Measurements from ENCODE around the gene SKA1. TPM values are rescaled to one million over a fixed set of nuclear protein-coding genes. Genes with fewer than 3 reads are reported as not detected.

The SKA1 gene
- total and polyA plus RNA-seq, 2 experiments from 2014 or later: 4.0 to 5.5 TPM

- TF ChIP-seq CTCF (IDR thresholded peaks at IDR 0.05; ENCODE audit: poor library complexity) (no peak), EZH2phosphoT487 (IDR thresholded peaks at IDR 0.05; ENCODE audit: low read depth, severe bottlenecking, unreplicated experiment) (no peak), EZH2 (IDR thresholded peaks at IDR 0.05; ENCODE audit: borderline replicate concordance) (no peak)
- no peak overlapping the region for H2AFZ ChIP-seq
These were observed 18.6 kb upstream of the SKA1 start for GRCh38 chr18:50356036-50356945.

DNA sequence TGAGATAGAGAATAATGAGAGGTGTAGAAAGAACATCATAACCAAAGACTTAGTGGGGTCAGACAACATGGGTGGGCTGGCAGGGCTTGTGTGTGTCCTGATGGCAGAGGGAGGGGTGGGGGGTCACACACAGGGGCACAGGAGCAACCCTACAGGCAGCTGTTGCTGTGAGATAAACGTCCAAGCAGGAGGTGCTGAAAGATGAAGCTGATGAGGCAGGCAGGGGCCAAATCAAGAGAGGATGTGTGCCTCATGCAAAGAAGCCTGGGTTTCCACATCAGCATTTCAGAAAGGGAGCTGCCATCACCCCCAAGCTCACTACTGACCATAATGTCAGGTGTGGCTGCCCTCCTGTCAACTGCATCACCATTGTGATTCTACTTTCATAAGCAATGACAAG, 16.0 kb upstream of the SKA1 start:
- Histone ChIP-seq H3K9me2 (replicated peaks; ENCODE audit: insufficient read depth) (no peaks in the 10 kb centered on the region), H3K79me2 (no peaks in the 10 kb centered on the region), H2AFZ (no peak overlapping the region), H3K4me2 (no peak overlapping the region), H3K9me3 (ENCODE audit: low read depth) (no peaks in the 10 kb centered on the region), H4K20me1 (ENCODE audit: insufficient read depth, poor library complexity, severe bottlenecking) (no peaks in the 10 kb centered on the region), H3K4me1 (ENCODE audit: insufficient read depth) (no peaks in the 10 kb centered on the region), H3K36me3 (replicated peaks; ENCODE audit: insufficient read depth, low read depth) (no peaks in the 10 kb centered on the region), H3K27me3 (no peaks in the 10 kb centered on the region), H3K27ac (no peak overlapping the region), H3K4me3 (no peak overlapping the region)
- no peak for TF ChIP-seq EZH2phosphoT487 (IDR thresholded peaks at IDR 0.05; ENCODE audit: low read depth, severe bottlenecking, unreplicated experiment)
- TF ChIP-seq EZH2 (IDR thresholded peaks at IDR 0.05; ENCODE audit: borderline replicate concordance): no peak
- no peak for TF ChIP-seq CTCF (IDR thresholded peaks at IDR 0.05; ENCODE audit: poor library complexity)
- no peak for DNase-seq (ENCODE audit: low spot score)
- 0% methylated on average over 1 of the region's 1 CpG for WGBS (ENCODE audit: low lambda C conversion rate, missing lambda C conversion rate)

More at GRCh38 chr18:50356036-50356945, 18.6 kb upstream of the SKA1 start:
- Histone ChIP-seq H4K20me1 (ENCODE audit: insufficient read depth, poor library complexity, severe bottlenecking) (no peaks in the 10 kb centered on the region), H3K4me3 (no peak overlapping the region), H3K79me2 (no peaks in the 10 kb centered on the region), H3K4me1 (ENCODE audit: insufficient read depth) (no peaks in the 10 kb centered on the region), H3K27ac (no peak overlapping the region), H3K36me3 (replicated peaks; ENCODE audit: insufficient read depth, low read depth) (no peaks in the 10 kb centered on the region), H3K9me3 (ENCODE audit: low read depth) (no peaks in the 10 kb centered on the region), H3K4me2 (no peak overlapping the region), H3K27me3 (no peaks in the 10 kb centered on the region), H3K9me2 (replicated peaks; ENCODE audit: insufficient read depth) (no peaks in the 10 kb centered on the region)
- 43% methylated on average over 4 of the region's 4 CpGs for WGBS (ENCODE audit: low lambda C conversion rate, missing lambda C conversion rate)
- no peak for DNase-seq (ENCODE audit: low spot score)

DNA sequence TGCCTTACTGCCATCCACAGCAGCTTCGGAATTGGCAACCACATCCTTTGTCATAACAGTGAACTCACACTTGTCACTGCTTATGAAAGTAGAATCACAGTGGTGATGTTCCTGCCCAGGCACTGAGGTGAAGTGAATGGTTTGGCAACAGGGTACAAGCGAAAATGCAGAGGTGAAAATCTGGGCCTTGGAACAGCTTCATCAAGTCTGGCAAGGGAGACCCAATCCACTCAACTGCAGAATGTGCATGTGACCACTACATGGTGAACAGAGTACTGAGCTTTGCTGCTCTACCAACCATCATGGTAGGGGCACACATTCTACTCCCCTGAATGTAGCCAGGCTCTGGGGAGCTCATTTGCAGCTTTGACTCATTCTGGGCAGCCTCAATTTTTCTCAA, 15.0 kb upstream of the SKA1 start:
- H3K27ac ChIP-seq: no peak overlapping the region
- TF ChIP-seq EZH2phosphoT487 (IDR thresholded peaks at IDR 0.05; ENCODE audit: low read depth, severe bottlenecking, unreplicated experiment) (no peak), EZH2 (IDR thresholded peaks at IDR 0.05; ENCODE audit: borderline replicate concordance) (no peak), CTCF (IDR thresholded peaks at IDR 0.05; ENCODE audit: poor library complexity) (no peak)
- H3K27me3 ChIP-seq: no peaks in the 10 kb centered on the region
- H3K4me1 ChIP-seq (ENCODE audit: insufficient read depth): no peaks in the 10 kb centered on the region
- no peaks in the 10 kb centered on the region for H3K36me3 ChIP-seq (replicated peaks; ENCODE audit: insufficient read depth, low read depth)
- H3K9me2 ChIP-seq (replicated peaks; ENCODE audit: insufficient read depth): no peaks in the 10 kb centered on the region
- no peak overlapping the region for H3K4me3 ChIP-seq
- H2AFZ ChIP-seq: no peak overlapping the region
- no peaks in the 10 kb centered on the region for H3K9me3 ChIP-seq (ENCODE audit: low read depth)
- no peak for DNase-seq (ENCODE audit: low spot score)
- no peaks in the 10 kb centered on the region for H3K79me2 ChIP-seq
- no peak overlapping the region for H3K4me2 ChIP-seq
- 86% methylated on average over 2 of the region's 2 CpGs for WGBS (ENCODE audit: low lambda C conversion rate, missing lambda C conversion rate)
- H4K20me1 ChIP-seq (ENCODE audit: insufficient read depth, poor library complexity, severe bottlenecking): no peaks in the 10 kb centered on the region

Measured in hepatocyte (in vitro differentiated cells).